Measurements from ENCODE around the gene ITPR1. TPM values are rescaled to one million over a fixed set of nuclear protein-coding genes. Genes with fewer than 3 reads are reported as not detected.
A peak's percentile ranks its signal among the peaks of the same experiment; 100 is the strongest.

Gene ITPR1
- total RNA-seq, 2 donors from 2014 or later = 5.9 TPM

- no peaks in the 10 kb centered on the region for H3K36me3 ChIP-seq (ENCODE audit: control insufficient read depth, insufficient read depth, low read length)
- Mint-ChIP-seq H3K9me3 (no peaks in the 10 kb centered on the region), H3K27ac (peak overlapping the region; percentile 81), H3K4me1 (peaks cover 35% of the 10 kb centered on the region), H3K27me3 (ENCODE audit: insufficient read depth) (no peaks in the 10 kb centered on the region), H3K4me3 (no peak overlapping the region), H3K36me3 (ENCODE audit: low read depth) (no peaks in the 10 kb centered on the region)
- TF ChIP-seq CTCF (conservative IDR thresholded peaks at IDR 0.05) = no peak
- WGBS, 2 experiments (ENCODE audit: insufficient coverage in 1 of 2, insufficient read length in 1 of 2) = 65 to 78% methylated on average over 6 to 15 of the region's 15 CpGs
- H3K4me3 ChIP-seq (ENCODE audit: low read length) = no peak overlapping the region
- no peak overlapping the region for H3K9ac ChIP-seq (ENCODE audit: extremely low read depth, low read length, poor library complexity, severe bottlenecking)
- peak; percentile 75 for DNase-seq
- no peak overlapping the region for H3K27ac ChIP-seq (ENCODE audit: low read depth, low read length)
- peaks cover 22% of the 10 kb centered on the region for H3K4me1 ChIP-seq (ENCODE audit: control insufficient read depth, insufficient read depth, low read length)
- no peaks in the 10 kb centered on the region for H3K27me3 ChIP-seq (ENCODE audit: control insufficient read depth, insufficient read depth, low read length, poor library complexity, severe bottlenecking)
- H3K9me3 ChIP-seq (ENCODE audit: control insufficient read depth, low read length) = no peaks in the 10 kb centered on the region
These were observed 19.9 kb downstream of the ITPR1 start for GRCh38 chr3:4512895-4513616.

GRCh38 chr3:4514321-4514720 is 21.2 kb downstream of the ITPR1 start:
- H3K36me3 Mint-ChIP-seq (ENCODE audit: low read depth) = no peaks in the 10 kb centered on the region
- H3K36me3 ChIP-seq (ENCODE audit: control insufficient read depth, insufficient read depth, low read length) = no peaks in the 10 kb centered on the region
- H3K27ac Mint-ChIP-seq = no peak overlapping the region
- H3K4me1 Mint-ChIP-seq = peaks cover 27% of the 10 kb centered on the region
- peaks cover 11% of the 10 kb centered on the region for H3K4me1 ChIP-seq (ENCODE audit: control insufficient read depth, insufficient read depth, low read length)
- no peaks in the 10 kb centered on the region for H3K9me3 ChIP-seq (ENCODE audit: control insufficient read depth, low read length)
- no peak overlapping the region for H3K27ac ChIP-seq (ENCODE audit: low read depth, low read length)
- no peaks in the 10 kb centered on the region for H3K9me3 Mint-ChIP-seq
- peak; percentile 60 for DNase-seq
- no peak overlapping the region for H3K4me3 Mint-ChIP-seq
- no peaks in the 10 kb centered on the region for H3K27me3 Mint-ChIP-seq (ENCODE audit: insufficient read depth)
- 90 to 98% methylated on average over 4 to 5 of the region's 5 CpGs for WGBS, 2 experiments (ENCODE audit: insufficient coverage in 1 of 2, insufficient read length in 1 of 2)
- peak; percentile 26 for TF ChIP-seq CTCF (conservative IDR thresholded peaks at IDR 0.05)
- H3K4me3 ChIP-seq (ENCODE audit: low read length) = no peak overlapping the region
- H3K27me3 ChIP-seq (ENCODE audit: control insufficient read depth, insufficient read depth, low read length, poor library complexity, severe bottlenecking) = no peaks in the 10 kb centered on the region
- no peak overlapping the region for H3K9ac ChIP-seq (ENCODE audit: extremely low read depth, low read length, poor library complexity, severe bottlenecking)

GRCh38 chr3:4514916-4515315 is 21.8 kb downstream of the ITPR1 start:
- H3K9me3 ChIP-seq (ENCODE audit: control insufficient read depth, low read length) = no peaks in the 10 kb centered on the region
- Mint-ChIP-seq H3K4me3 (no peak overlapping the region), H3K4me1 (peaks cover 27% of the 10 kb centered on the region), H3K9me3 (no peaks in the 10 kb centered on the region), H3K27me3 (ENCODE audit: insufficient read depth) (peaks cover 4% of the 10 kb centered on the region), H3K36me3 (ENCODE audit: low read depth) (no peaks in the 10 kb centered on the region), H3K27ac (no peak overlapping the region)
- no peak overlapping the region for H3K9ac ChIP-seq (ENCODE audit: extremely low read depth, low read length, poor library complexity, severe bottlenecking)
- no peaks in the 10 kb centered on the region for H3K36me3 ChIP-seq (ENCODE audit: control insufficient read depth, insufficient read depth, low read length)
- WGBS, 2 experiments (ENCODE audit: insufficient coverage in 1 of 2, insufficient read length in 1 of 2) = 86 to 93% methylated on average over 1 of the region's 1 CpG
- peaks cover 11% of the 10 kb centered on the region for H3K4me1 ChIP-seq (ENCODE audit: control insufficient read depth, insufficient read depth, low read length)
- H3K4me3 ChIP-seq (ENCODE audit: low read length) = no peak overlapping the region
- DNase-seq = no peak
- TF ChIP-seq CTCF (conservative IDR thresholded peaks at IDR 0.05) = no peak
- no peaks in the 10 kb centered on the region for H3K27me3 ChIP-seq (ENCODE audit: control insufficient read depth, insufficient read depth, low read length, poor library complexity, severe bottlenecking)
- no peak overlapping the region for H3K27ac ChIP-seq (ENCODE audit: low read depth, low read length)
